H7 (cell line): ENCODE data around the gene ANKRD44. TPM values are rescaled to one million over a fixed set of nuclear protein-coding genes. Genes with fewer than 3 reads are reported as not detected.

Source experiments
- DNase-seq: peaks from one replicate; pipeline ENCODE4 v3.0.0; 2012
- H3K27me3 ChIP-seq: 2 replicates; pipeline ENCODE4 v1.6.0; 2011; ENCODE audit warnings: mild to moderate bottlenecking, low read length; ENCODE audit not compliant: control insufficient read depth, insufficient read depth
- H3K36me3 ChIP-seq: replicated peaks from 2 replicates; pipeline ENCODE4 v1.5.1; 2011; ENCODE audit warnings: low read length; ENCODE audit not compliant: control insufficient read depth, insufficient read depth
- H3K4me3 ChIP-seq: 2 replicates; pipeline ENCODE4 v1.5.1; 2011; ENCODE audit warnings: low read depth, mild to moderate bottlenecking, control low read depth, low read length, moderate library complexity; ENCODE audit not compliant: insufficient read depth
- total RNA-seq: library from RNA; depleted of rRNA; stranded (reverse); fragments of >200 nt; shearing (Covaris generic); gene quantifications from 2 replicates; pipeline ENCODE4 v1.2.3, GENCODE V29; 2014

Gene ANKRD44
- total RNA-seq, 1 experiment from 2014 or later = 0.76 TPM

GRCh38 chr2:197236816-197237215 lies 73.8 kb downstream of the ANKRD44 start:
- no peak for DNase-seq

DNA sequence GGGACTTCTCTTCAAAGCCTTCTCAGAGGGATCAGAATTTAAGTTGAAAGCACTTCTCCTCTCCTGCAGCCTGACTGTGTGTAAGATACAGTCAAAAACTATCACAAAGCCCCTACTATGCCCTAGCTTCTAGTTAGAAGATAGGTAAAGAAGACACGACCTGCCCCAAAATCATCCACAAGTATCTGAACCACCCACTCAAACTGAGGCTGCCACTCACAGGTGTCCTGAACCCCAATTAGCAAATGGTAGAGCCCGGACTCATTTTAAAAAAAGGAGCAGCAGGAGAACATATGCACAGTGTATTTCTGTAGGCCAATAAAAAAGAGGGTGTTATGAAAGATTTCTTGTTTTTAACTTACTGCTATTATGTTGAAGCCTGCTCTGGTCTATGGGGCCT lies 74.4 kb downstream of the ANKRD44 start:
- Histone ChIP-seq H3K4me3 (no peak overlapping the region), H3K36me3 (no peaks in the 10 kb centered on the region), H3K27me3 (no peaks in the 10 kb centered on the region)
- DNase-seq = no peak

More at GRCh38 chr2:197236816-197237215, 73.8 kb downstream of the ANKRD44 start:
- H3K4me3 ChIP-seq = no peak overlapping the region
- H3K27me3 ChIP-seq = no peaks in the 10 kb centered on the region
- no peaks in the 10 kb centered on the region for H3K36me3 ChIP-seq

- no peak for DNase-seq
- Histone ChIP-seq H3K27me3 (no peaks in the 10 kb centered on the region), H3K36me3 (no peaks in the 10 kb centered on the region), H3K4me3 (no peak overlapping the region)
Measured at GRCh38 chr2:197235711-197236110, 74.9 kb downstream of the ANKRD44 start.

- no peak for DNase-seq
- H3K27me3 ChIP-seq = no peaks in the 10 kb centered on the region
- no peaks in the 10 kb centered on the region for H3K36me3 ChIP-seq
- no peak overlapping the region for H3K4me3 ChIP-seq
Measured at GRCh38 chr2:197234671-197235191, 75.8 kb downstream of the ANKRD44 start.

DNA sequence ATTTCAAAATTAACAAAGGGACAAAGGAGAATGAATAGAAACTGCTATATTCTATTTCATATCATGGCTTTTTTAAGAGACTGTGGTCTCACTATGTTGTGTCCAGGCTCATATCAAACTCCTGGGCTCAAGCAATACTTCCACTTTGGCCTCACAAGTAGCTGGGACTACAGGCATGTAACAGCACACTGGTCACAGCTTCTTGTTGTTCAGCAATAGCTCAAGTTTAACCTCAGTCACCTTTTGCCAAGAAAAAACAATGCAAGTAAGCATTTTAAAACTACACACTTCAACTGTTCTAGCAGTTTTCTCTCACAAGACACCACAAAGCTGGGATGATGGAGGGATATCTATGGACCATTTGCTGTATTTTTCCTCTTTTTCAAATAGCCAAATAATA lies 77.1 kb downstream of the ANKRD44 start:
- Histone ChIP-seq H3K27me3 (no peaks in the 10 kb centered on the region), H3K4me3 (no peak overlapping the region), H3K36me3 (no peaks in the 10 kb centered on the region)
- DNase-seq = no peak

- no peak overlapping the region for H3K4me3 ChIP-seq
- H3K36me3 ChIP-seq = no peaks in the 10 kb centered on the region
- H3K27me3 ChIP-seq = no peaks in the 10 kb centered on the region
- no peak for DNase-seq
Measured at GRCh38 chr2:197232010-197232409, 78.6 kb downstream of the ANKRD44 start.

DNA sequence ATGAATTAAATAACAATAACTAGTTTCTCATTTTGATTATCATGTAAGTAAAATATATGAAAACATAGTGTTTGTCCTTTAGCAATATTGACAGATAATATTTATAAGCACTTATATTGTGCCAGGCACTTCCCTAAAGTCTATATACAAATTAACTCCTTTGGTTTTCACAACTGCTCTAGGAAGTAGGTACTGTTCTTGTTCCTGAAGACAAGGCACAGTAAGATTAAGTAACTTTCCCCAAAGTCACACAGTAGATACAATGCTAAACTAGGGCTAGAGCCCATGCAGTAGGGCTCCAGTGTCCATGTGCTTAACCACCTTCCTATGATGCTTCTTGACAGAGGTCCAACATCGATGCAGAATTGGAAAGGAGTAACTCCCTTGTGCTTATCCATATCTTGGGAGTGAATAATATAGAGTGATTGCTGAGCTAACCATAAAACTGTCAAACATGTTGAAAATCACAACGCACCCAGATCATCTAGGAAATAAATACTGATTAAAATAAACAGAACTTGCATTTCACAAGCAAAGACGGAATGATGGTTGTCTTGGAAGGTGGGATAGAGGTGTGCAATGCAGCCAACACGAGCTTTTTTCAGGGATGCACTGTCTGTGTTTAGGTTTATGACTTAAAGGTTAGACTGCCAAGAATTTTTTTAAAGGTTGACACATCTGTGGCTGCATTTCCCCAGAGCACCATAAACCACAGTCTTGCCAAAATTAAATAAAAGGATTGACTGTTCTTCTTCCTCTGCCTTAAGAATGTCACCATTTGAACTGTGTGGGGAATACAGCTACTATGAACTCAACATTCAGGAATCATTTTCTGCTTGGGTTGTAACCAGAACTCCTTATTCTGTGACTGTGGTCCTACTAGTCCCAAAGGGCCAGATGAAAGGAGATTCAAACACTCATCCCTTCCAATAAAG lies 80.8 kb downstream of the ANKRD44 start:
- Histone ChIP-seq H3K27me3 (no peaks in the 10 kb centered on the region), H3K36me3 (no peaks in the 10 kb centered on the region), H3K4me3 (no peak overlapping the region)
- no peak for DNase-seq

DNA sequence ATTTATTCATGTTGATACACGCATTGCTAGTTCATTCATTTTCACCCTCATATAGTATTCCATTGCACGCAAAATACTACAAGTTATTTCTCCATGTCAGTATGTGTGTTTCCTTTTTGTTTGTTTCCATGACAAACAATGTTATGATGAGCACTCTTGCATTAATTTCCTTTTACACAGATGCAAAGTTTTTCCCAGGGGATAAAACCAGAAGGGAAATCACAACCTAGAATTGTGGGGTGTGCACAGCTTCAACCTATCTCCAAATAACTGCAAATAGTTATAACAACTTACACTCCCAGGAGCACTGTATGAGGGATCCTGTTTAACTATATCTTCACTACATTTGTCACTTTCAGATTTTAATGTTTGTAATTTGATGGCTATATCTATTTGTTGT lies 87.1 kb downstream of the ANKRD44 start:
- no peaks in the 10 kb centered on the region for H3K27me3 ChIP-seq
- no peak for DNase-seq
- H3K36me3 ChIP-seq = no peaks in the 10 kb centered on the region
- H3K4me3 ChIP-seq = no peak overlapping the region

- H3K36me3 ChIP-seq = no peaks in the 10 kb centered on the region
- DNase-seq = no peak
- no peaks in the 10 kb centered on the region for H3K27me3 ChIP-seq
- H3K4me3 ChIP-seq = no peak overlapping the region
Measured at GRCh38 chr2:197219636-197220035, 90.9 kb downstream of the ANKRD44 start.

DNA sequence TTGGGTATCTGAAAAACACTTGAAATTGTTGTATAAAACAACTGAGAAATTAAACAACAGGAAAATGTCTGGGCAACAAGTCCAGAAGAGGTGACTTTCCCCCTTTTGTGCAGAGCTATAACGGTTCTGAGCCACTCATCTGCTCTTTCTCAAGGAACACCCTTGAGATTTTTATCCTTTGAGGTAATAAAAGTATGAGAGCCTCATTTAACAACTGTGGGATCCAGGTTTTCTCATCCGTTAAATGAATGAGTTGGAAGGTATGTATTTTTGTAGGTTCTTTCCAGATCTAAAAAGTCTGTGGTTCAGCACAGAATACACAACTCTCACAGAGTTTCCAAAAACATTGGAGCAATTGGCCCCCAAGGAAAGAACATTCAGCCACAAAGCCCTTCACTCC lies 93.0 kb downstream of the ANKRD44 start:
- no peak for DNase-seq
- no peak overlapping the region for H3K4me3 ChIP-seq

DNA sequence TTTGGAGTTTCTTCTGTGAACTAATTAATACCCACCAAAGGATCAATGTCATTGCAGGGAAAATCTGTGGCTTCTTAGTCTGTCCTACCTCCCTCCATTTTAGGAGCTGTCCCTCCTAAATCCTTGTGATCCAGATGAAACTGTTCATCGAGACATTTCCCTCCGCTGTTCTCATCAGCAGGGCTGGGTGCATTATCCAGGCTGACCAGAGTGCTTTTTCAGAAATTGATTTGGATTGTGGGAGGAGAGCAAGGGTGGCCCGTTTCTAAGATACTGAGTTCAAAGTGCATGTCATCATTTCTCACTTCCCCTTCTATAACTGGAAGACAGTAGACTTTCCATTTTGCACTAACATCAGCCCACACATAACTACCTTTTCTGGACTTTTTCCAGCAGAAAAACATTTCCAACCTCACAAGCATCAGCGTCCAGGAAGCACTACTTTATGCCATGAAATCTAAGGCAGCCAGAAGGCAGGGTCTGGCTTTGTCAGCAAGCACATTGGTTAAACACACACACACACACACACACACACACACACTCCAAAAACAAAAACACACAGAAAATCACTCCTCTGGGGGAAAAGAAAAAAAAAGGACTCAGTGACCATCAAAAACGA lies 94.1 kb downstream of the ANKRD44 start:
- no peak for DNase-seq
- Histone ChIP-seq H3K4me3 (no peak overlapping the region), H3K27me3 (no peaks in the 10 kb centered on the region)

More for the DNA sequence above, 93.0 kb downstream of the ANKRD44 start:
- H3K27me3 ChIP-seq = no peaks in the 10 kb centered on the region
- H3K36me3 ChIP-seq = no peaks in the 10 kb centered on the region

DNA sequence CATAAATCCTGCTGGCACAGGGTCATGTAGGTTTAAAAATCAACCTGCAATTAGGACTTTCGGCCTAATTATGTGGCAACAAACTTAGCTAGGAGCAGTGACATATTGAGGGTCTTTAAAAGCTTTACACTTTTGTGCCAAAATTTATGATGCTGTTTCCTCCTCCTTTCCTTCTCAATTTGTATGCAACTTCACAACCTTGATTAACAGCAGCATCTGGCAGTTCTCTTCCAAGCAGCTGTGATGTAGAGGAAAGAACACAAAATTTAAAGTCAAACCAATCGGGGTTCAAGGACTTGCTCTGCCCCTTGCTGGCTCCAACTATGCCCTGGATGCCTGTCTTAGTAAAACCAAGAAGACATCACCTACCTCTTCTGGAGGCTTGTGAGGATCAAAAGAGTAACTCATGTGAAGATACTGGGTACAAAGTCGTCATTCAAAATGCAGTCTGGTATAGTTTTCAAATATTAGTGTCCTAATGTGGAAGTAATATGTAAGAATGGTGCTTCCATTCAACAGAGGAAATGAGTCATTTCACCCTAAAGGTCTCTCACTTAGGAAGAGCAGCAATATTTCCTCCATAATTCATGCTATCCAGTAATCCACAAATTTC lies 94.7 kb downstream of the ANKRD44 start:
- no peak for DNase-seq
- H3K36me3 ChIP-seq = no peaks in the 10 kb centered on the region
- H3K27me3 ChIP-seq = no peaks in the 10 kb centered on the region
- no peak overlapping the region for H3K4me3 ChIP-seq

More for the DNA sequence above, 94.1 kb downstream of the ANKRD44 start:
- H3K36me3 ChIP-seq = no peaks in the 10 kb centered on the region

GRCh38 chr2:197212344-197213262 lies 98.0 kb downstream of the ANKRD44 start:
- Histone ChIP-seq H3K27me3 (no peaks in the 10 kb centered on the region), H3K36me3 (no peaks in the 10 kb centered on the region), H3K4me3 (no peak overlapping the region)
- no peak for DNase-seq

GRCh38 chr2:197211881-197212342 lies 98.7 kb downstream of the ANKRD44 start:
- Histone ChIP-seq H3K4me3 (no peak overlapping the region), H3K27me3 (no peaks in the 10 kb centered on the region), H3K36me3 (no peaks in the 10 kb centered on the region)
- no peak for DNase-seq
